ENCODE results near the gene SMPD3. TPM values are rescaled to one million over a fixed set of nuclear protein-coding genes. Genes with fewer than 3 reads are reported as not detected.

SMPD3 gene
- total RNA-seq, 1 experiment from 2014 or later = 0.70 TPM

DNA sequence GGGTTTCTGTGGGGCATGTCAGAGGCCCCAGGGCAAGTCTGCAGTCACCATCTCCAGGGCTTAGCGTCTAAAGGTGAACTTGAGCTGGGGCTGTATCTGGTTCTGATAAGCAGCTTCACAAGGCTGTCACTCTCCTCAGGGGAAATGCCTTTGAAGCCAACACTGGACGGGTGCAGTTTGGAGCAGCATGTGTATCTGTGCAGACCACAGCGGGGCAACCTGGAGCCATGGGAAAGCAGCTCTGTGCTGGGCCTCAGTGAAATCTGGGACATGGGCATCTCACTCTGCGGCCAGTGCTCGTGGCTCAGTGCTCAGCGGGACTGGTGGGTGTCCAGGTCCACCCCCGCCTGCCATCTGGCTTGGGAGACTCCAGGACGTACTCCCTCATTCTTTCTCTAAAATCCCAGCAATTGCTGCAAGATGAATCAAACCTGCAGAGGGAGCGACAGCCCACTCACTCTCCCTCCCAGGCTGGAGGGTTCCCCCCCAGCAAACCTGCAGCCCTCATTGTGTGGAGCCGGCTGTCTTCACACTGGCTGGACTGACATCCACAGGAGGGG lies 74.0 kb downstream of the SMPD3 start:
- DNase-seq = no peak
- H2AFZ ChIP-seq (ENCODE audit: low read length) = no peak overlapping the region

More for the DNA sequence above, 74.0 kb downstream of the SMPD3 start:
- Histone ChIP-seq H3K4ac (ENCODE audit: low read depth, low read length) (no peak overlapping the region), H2BK5ac (ENCODE audit: insufficient read length, low read length) (no peak overlapping the region), H2BK120ac (ENCODE audit: low read depth, low read length, poor library complexity, severe bottlenecking) (no peak overlapping the region), H3K79me2 (ENCODE audit: insufficient read depth, low read length) (no peaks in the 10 kb centered on the region), H2BK15ac (ENCODE audit: low read depth, low read length) (no peak overlapping the region), H4K91ac (ENCODE audit: insufficient read length, low read depth, low read length) (no peak overlapping the region), H3K27ac (ENCODE audit: insufficient read length, low read depth, low read length) (no peak overlapping the region), H2BK20ac (ENCODE audit: low read depth, low read length, poor library complexity, severe bottlenecking) (no peak overlapping the region), H3K27me3 (ENCODE audit: insufficient read depth, low read length) (no peaks in the 10 kb centered on the region), H3K18ac (ENCODE audit: insufficient read length, low read depth, low read length) (no peak overlapping the region), H3K4me1 (ENCODE audit: insufficient read depth, low read length) (no peaks in the 10 kb centered on the region), H2AK5ac (ENCODE audit: insufficient read length, low read length) (no peak overlapping the region), H4K8ac (replicated peaks; ENCODE audit: insufficient read length, low read depth, low read length) (no peak overlapping the region), H3K4me2 (ENCODE audit: insufficient read depth, insufficient read length, low read length) (no peak overlapping the region), H3K79me1 (ENCODE audit: insufficient read depth, low read depth, low read length, poor library complexity, severe bottlenecking) (no peaks in the 10 kb centered on the region), H3K14ac (ENCODE audit: insufficient read depth, low read length) (no peak overlapping the region), H3K23ac (ENCODE audit: insufficient read length, low read depth, low read length) (no peak overlapping the region), H3K56ac (ENCODE audit: insufficient read length, low read depth, low read length) (no peak overlapping the region), H2BK12ac (ENCODE audit: insufficient read length, low read depth, low read length) (no peak overlapping the region), H3T11ph (ENCODE audit: low read length) (no peak overlapping the region), H3K23me2 (ENCODE audit: insufficient read length, low read depth, low read length, poor library complexity, severe bottlenecking) (no peaks in the 10 kb centered on the region), H3K9me3 (ENCODE audit: control insufficient read depth, low read depth, low read length) (no peaks in the 10 kb centered on the region), H4K20me1 (ENCODE audit: control insufficient read depth, insufficient read depth, insufficient read length) (no peaks in the 10 kb centered on the region), H3K9ac (ENCODE audit: extremely low read depth, insufficient read length, low read length) (no peak overlapping the region), H4K5ac (ENCODE audit: insufficient read length, low read depth, low read length) (no peak overlapping the region)
- no peak overlapping the region for H3K4me3 Mint-ChIP-seq
- WGBS (ENCODE audit: extremely low coverage, insufficient read length, low lambda C conversion rate) = no CpG with 5 or more reads among the region's 10 CpGs
- H3K4me1 Mint-ChIP-seq = peaks cover 3 to 17% of the 10 kb centered on the region in 2 experiments
- no peaks in the 10 kb centered on the region for H3K9me3 Mint-ChIP-seq
- H3K27me3 Mint-ChIP-seq (ENCODE audit: low read depth) = peaks cover 18% of the 10 kb centered on the region
- TF ChIP-seq CTCF (conservative IDR thresholded peaks at IDR 0.05) = no peak
- no peak overlapping the region for H3K27ac Mint-ChIP-seq
- no peaks in the 10 kb centered on the region for H3K36me3 Mint-ChIP-seq (ENCODE audit: insufficient read depth in 1 of 3, low read depth in 3 of 3)
